Measurements from ENCODE around the gene SPDYE17.
"Not testable (repeated sequence)": the region's sequence is repeated elsewhere in the genome, so short reads cannot be mapped to it uniquely, and the experiment has no call there.

The SPDYE17 gene

GRCh38 chr7:77004151-77004550, 28.0 kb downstream of the SPDYE17 start:
- H3K4me3 Mint-ChIP-seq, ATAC-seq, H3K4me1 Mint-ChIP-seq, H3K27me3 Mint-ChIP-seq, H3K9me3 Mint-ChIP-seq, H3K27ac Mint-ChIP-seq, DNase-seq: not testable (repeated sequence)

- not testable (repeated sequence) for H3K9me3 Mint-ChIP-seq, H3K27ac Mint-ChIP-seq, H3K4me1 Mint-ChIP-seq, DNase-seq, H3K27me3 Mint-ChIP-seq, H3K4me3 Mint-ChIP-seq, ATAC-seq
These were observed 28.9 kb downstream of the SPDYE17 start for GRCh38 chr7:77003241-77003640.

- H3K4me3 Mint-ChIP-seq, DNase-seq, H3K9me3 Mint-ChIP-seq, ATAC-seq, H3K27me3 Mint-ChIP-seq, H3K4me1 Mint-ChIP-seq: not testable (repeated sequence)
- H3K27ac Mint-ChIP-seq = peak overlapping the region in 1 of 2 donors; percentile 59
These were observed 29.4 kb downstream of the SPDYE17 start for GRCh38 chr7:77002678-77003233.

GRCh38 chr7:77002104-77002503, 30.1 kb downstream of the SPDYE17 start:
- H3K9me3 Mint-ChIP-seq, H3K27me3 Mint-ChIP-seq, ATAC-seq, H3K4me3 Mint-ChIP-seq, DNase-seq, H3K27ac Mint-ChIP-seq: not testable (repeated sequence)
- peaks cover 12% of the 10 kb centered on the region for H3K4me1 Mint-ChIP-seq

GRCh38 chr7:76999474-77000107, 32.6 kb downstream of the SPDYE17 start:
- not testable (repeated sequence) for H3K27ac Mint-ChIP-seq, H3K4me3 Mint-ChIP-seq, ATAC-seq, DNase-seq, H3K9me3 Mint-ChIP-seq, H3K27me3 Mint-ChIP-seq
- H3K4me1 Mint-ChIP-seq = peaks cover 12% of the 10 kb centered on the region

- peak overlapping the region in 1 of 2 donors; percentile 37 for H3K27ac Mint-ChIP-seq
- not testable (repeated sequence) for H3K27me3 Mint-ChIP-seq, H3K4me3 Mint-ChIP-seq, H3K9me3 Mint-ChIP-seq, DNase-seq
- ATAC-seq = peak; percentile 42
- peaks cover 12% of the 10 kb centered on the region for H3K4me1 Mint-ChIP-seq
These were observed 33.3 kb downstream of the SPDYE17 start for GRCh38 chr7:76998764-76999450.

- DNase-seq = no peak
These were observed 33.9 kb downstream of the SPDYE17 start for GRCh38 chr7:76998285-76998589.

GRCh38 chr7:76997381-76998284, 34.5 kb downstream of the SPDYE17 start:
- Mint-ChIP-seq H3K9me3 (no peaks in the 10 kb centered on the region), H3K4me1 (peaks cover 12% of the 10 kb centered on the region), H3K27ac (no peak overlapping the region), H3K4me3 (no peak overlapping the region), H3K27me3 (no peaks in the 10 kb centered on the region)
- no peak for DNase-seq
- peak; percentile 63 for ATAC-seq

More at GRCh38 chr7:76998285-76998589, 33.9 kb downstream of the SPDYE17 start:
- no peaks in the 10 kb centered on the region for H3K27me3 Mint-ChIP-seq
- ATAC-seq = peak; percentile 26
- H3K27ac Mint-ChIP-seq = no peak overlapping the region
- no peaks in the 10 kb centered on the region for H3K9me3 Mint-ChIP-seq
- H3K4me1 Mint-ChIP-seq = peaks cover 12% of the 10 kb centered on the region
- no peak overlapping the region for H3K4me3 Mint-ChIP-seq

- not testable (repeated sequence) for H3K27me3 Mint-ChIP-seq, DNase-seq, H3K9me3 Mint-ChIP-seq, H3K4me3 Mint-ChIP-seq, H3K27ac Mint-ChIP-seq
- H3K4me1 Mint-ChIP-seq = peaks cover 12% of the 10 kb centered on the region
- peak; percentile 64 for ATAC-seq
These were observed 35.2 kb downstream of the SPDYE17 start for GRCh38 chr7:76996932-76997331.

- H3K27me3 Mint-ChIP-seq, ATAC-seq, H3K4me3 Mint-ChIP-seq, DNase-seq, H3K9me3 Mint-ChIP-seq, H3K27ac Mint-ChIP-seq: not testable (repeated sequence)
- H3K4me1 Mint-ChIP-seq = peaks cover 12% of the 10 kb centered on the region
These were observed 37.9 kb downstream of the SPDYE17 start for GRCh38 chr7:76994286-76994685.

GRCh38 chr7:76993831-76994230, 38.3 kb downstream of the SPDYE17 start:
- not testable (repeated sequence) for H3K4me3 Mint-ChIP-seq, H3K27me3 Mint-ChIP-seq, DNase-seq, H3K27ac Mint-ChIP-seq, H3K9me3 Mint-ChIP-seq, ATAC-seq, H3K4me1 Mint-ChIP-seq

- not testable (repeated sequence) for H3K9me3 Mint-ChIP-seq, H3K4me1 Mint-ChIP-seq, ATAC-seq, H3K27ac Mint-ChIP-seq, H3K4me3 Mint-ChIP-seq, DNase-seq, H3K27me3 Mint-ChIP-seq
These were observed 39.3 kb downstream of the SPDYE17 start for GRCh38 chr7:76992871-76993270.

- H3K4me1 Mint-ChIP-seq, H3K27me3 Mint-ChIP-seq, DNase-seq, H3K9me3 Mint-ChIP-seq, H3K27ac Mint-ChIP-seq, ATAC-seq, H3K4me3 Mint-ChIP-seq: not testable (repeated sequence)
These were observed 40.0 kb downstream of the SPDYE17 start for GRCh38 chr7:76992204-76992603.

GRCh38 chr7:76990202-76990601, 42.0 kb downstream of the SPDYE17 start:
- ATAC-seq = not testable (repeated sequence)

GRCh38 chr7:76985924-76986717, 46.0 kb downstream of the SPDYE17 start:
- H3K27ac Mint-ChIP-seq, H3K27me3 Mint-ChIP-seq, DNase-seq, H3K9me3 Mint-ChIP-seq, ATAC-seq, H3K4me1 Mint-ChIP-seq, H3K4me3 Mint-ChIP-seq: not testable (repeated sequence)

More at GRCh38 chr7:76990202-76990601, 42.0 kb downstream of the SPDYE17 start:
- H3K9me3 Mint-ChIP-seq, H3K27ac Mint-ChIP-seq, H3K27me3 Mint-ChIP-seq, H3K4me1 Mint-ChIP-seq, H3K4me3 Mint-ChIP-seq, DNase-seq: not testable (repeated sequence)
